Measurements from ENCODE around the gene MN1. TPM values are rescaled to one million over a fixed set of nuclear protein-coding genes. Genes with fewer than 3 reads are reported as not detected.
A peak's percentile ranks its signal among the peaks of the same experiment; 100 is the strongest.

MN1 gene
- total and polyA plus RNA-seq, 2 of the 8 experiments (the other 6 are each of a cell fraction or from before 2014, with no cell fraction given): 3.1 to 4.9 TPM

GRCh38 chr22:27799015-27799826, 2.3 kb downstream of the MN1 start (continued):
- no peak for TF ChIP-seq TEAD4 (IDR thresholded peaks at IDR 0.05; ENCODE audit: low read depth, low read length)
- no peak for TF ChIP-seq BACH1 (IDR thresholded peaks at IDR 0.05; ENCODE audit: low read length)
- no peak for TF ChIP-seq CBX5 (IDR thresholded peaks at IDR 0.05; ENCODE audit: low read depth, low read length)
- TF ChIP-seq MAX (IDR thresholded peaks at IDR 0.05): peak; percentile 87
- TF ChIP-seq GTF2F1 (IDR thresholded peaks at IDR 0.05; ENCODE audit: borderline replicate concordance, low read depth, low read length): no peak
- no peak for TF ChIP-seq SP2 (IDR thresholded peaks at IDR 0.05; ENCODE audit: low read length)
- no peak for TF ChIP-seq CTBP2 (IDR thresholded peaks at IDR 0.05; ENCODE audit: borderline replicate concordance, insufficient read depth, insufficient read length, low read length)
- no peak for TF ChIP-seq EP300 (IDR thresholded peaks at IDR 0.05; ENCODE audit: borderline replicate concordance in 1 of 2, low read depth in 2 of 2, low read length in 2 of 2)
- no peak for TF ChIP-seq CHD2 (IDR thresholded peaks at IDR 0.05; ENCODE audit: low read length)
- TF ChIP-seq CREB1 (IDR thresholded peaks at IDR 0.05): no peak
- no peak for TF ChIP-seq SRF (IDR thresholded peaks at IDR 0.05; ENCODE audit: low read depth, low read length)
- TF ChIP-seq EZH2 (IDR thresholded peaks at IDR 0.05; ENCODE audit: low read depth, low read length, severe bottlenecking): peak; percentile 82
- no peak for TF ChIP-seq GABPA (IDR thresholded peaks at IDR 0.05; ENCODE audit: borderline replicate concordance, insufficient read depth, low read length)
- TF ChIP-seq CEBPB (IDR thresholded peaks at IDR 0.05; ENCODE audit: low read depth, low read length): no peak
- no peak for TF ChIP-seq NRF1 (IDR thresholded peaks at IDR 0.05; ENCODE audit: low read depth, low read length)
- TF ChIP-seq TBP (IDR thresholded peaks at IDR 0.05; ENCODE audit: low read depth, low read length): no peak
- no peak for TF ChIP-seq KDM1A (IDR thresholded peaks at IDR 0.05; ENCODE audit: borderline replicate concordance, low read length)
- TF ChIP-seq SIRT6 (IDR thresholded peaks at IDR 0.05; ENCODE audit: low read length): no peak
- peak; percentile 58 for TF ChIP-seq RNF2 (IDR thresholded peaks at IDR 0.05; ENCODE audit: borderline replicate concordance, low read depth, low read length, missing control alignments, poor library complexity, severe bottlenecking)
- peak; percentile 69 for TF ChIP-seq SUZ12 (IDR thresholded peaks at IDR 0.05; ENCODE audit: low read length)
- no peak for TF ChIP-seq RXRA (IDR thresholded peaks at IDR 0.05; ENCODE audit: insufficient read depth, low read depth, low read length)
- no peak for TF ChIP-seq MAFK (IDR thresholded peaks at IDR 0.05; ENCODE audit: low read depth, low read length)
